Stomach smooth muscle (tissue), 2 donors: ENCODE measurements around the gene HNF1A.

Source experiments
- H3K27ac ChIP-seq: one replicate; pipeline ENCODE4 v1.7.0; 2013; ENCODE audit warnings: mild to moderate bottlenecking, low read length, inconsistent platforms
- H3K27me3 ChIP-seq, 2 donors: one replicate each; pipeline ENCODE4 v1.7.0; 2013; ENCODE audit warnings: low read length in 2 of 2; ENCODE audit not compliant: insufficient read depth in 2 of 2, control insufficient read depth in 1 of 2
- H3K36me3 ChIP-seq, 2 donors: one replicate each; pipeline ENCODE4 v1.7.0; 2013; ENCODE audit warnings: low read length in 2 of 2; ENCODE audit not compliant: control insufficient read depth in 2 of 2, insufficient read depth in 2 of 2
- H3K4me1 ChIP-seq: one replicate; pipeline ENCODE4 v1.7.0; 2013; ENCODE audit warnings: low read length; ENCODE audit not compliant: control insufficient read depth, insufficient read depth
- H3K4me3 ChIP-seq, 2 donors: one replicate each; pipeline ENCODE4 v1.7.0; 2013; ENCODE audit warnings: low read length in 2 of 2
- H3K9ac ChIP-seq, 2 donors: one replicate each; pipeline ENCODE4 v1.7.0; 2013; ENCODE audit warnings: low read length in 2 of 2, mild to moderate bottlenecking in 1 of 2
- H3K9me3 ChIP-seq, 2 donors: one replicate each; pipeline ENCODE4 v1.7.0; 2013; ENCODE audit warnings: low read length in 2 of 2; ENCODE audit not compliant: control insufficient read depth in 2 of 2
- donor health status: healthy.
- donor health status: Pancreatic carcinoma.

HNF1A gene

DNA sequence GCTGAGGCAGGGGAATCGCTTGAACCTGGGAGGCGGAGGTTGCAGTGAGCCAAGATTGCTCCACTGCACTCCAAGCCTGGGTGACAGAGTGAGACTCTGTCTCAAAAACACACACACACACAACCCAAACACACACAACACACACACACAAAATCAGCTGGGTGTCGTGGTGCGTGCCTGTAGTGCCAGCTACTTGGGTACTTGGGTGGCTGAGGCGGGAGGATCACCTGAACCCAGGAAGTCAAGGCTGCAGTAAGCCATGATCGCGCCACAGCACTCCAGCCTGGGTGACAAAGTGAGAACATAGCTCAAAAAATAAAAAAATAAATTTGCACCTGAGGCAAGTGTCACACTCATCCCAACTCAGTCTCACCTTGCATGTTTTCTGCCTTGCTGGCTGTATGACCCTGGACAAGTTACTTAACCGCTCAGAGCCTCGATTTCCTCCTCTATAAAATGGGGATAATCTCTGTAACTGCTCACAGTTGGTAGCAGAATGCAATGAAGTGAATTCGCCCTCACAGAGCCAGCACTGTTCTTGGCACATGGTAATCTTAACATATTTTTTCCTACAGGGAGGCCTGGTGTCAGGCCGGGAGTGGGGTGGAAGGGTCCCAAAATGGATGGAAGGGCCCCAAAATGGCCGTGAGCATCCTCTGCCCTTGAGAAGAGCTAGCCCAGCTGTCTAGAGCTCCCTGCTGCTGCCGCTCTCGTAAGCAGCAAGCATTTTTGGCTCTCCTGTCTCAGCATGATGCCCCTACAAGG lies 630 bp upstream of the HNF1A start:
- Histone ChIP-seq H3K4me3 (no peak overlapping the region), H3K27me3 (no peaks in the 10 kb centered on the region), H3K4me1 (peaks cover 7% of the 10 kb centered on the region), H3K9me3 (no peaks in the 10 kb centered on the region), H3K36me3 (no peaks in the 10 kb centered on the region), H3K27ac (no peak overlapping the region), H3K9ac (no peak overlapping the region)

DNA sequence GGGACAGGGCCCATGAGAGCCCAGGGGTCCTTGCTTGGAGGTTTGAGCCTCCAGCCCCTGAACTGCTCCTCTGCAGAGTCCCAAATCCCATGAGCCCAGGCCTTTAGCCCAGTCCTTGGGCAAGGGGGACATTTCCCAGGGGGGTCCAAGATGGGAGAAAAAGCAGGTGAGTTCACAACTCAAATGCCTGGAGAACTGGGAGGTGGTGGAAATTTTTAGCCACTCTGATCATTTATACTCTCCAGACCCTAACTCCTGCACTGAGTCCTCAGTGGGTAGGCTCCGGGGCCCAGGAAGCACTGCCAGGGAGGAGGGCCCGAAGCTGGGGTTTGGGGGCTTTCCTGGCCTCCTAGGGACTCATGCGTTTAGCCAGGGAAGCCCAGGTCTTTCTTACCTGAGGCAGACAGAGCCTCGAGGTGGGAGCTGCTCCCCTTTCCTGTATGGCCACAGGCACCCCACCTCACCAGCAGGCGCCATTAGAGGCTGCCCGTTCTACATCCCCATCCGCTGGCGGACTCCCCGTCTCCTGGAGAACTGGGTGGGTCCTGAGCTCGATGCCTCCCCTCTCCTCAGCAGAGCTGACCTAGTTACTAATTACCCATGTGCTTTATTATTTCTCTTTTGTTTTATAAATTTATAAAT lies 998 bp downstream of the HNF1A start:
- no peaks in the 10 kb centered on the region for H3K9me3 ChIP-seq
- no peaks in the 10 kb centered on the region for H3K27me3 ChIP-seq
- no peaks in the 10 kb centered on the region for H3K36me3 ChIP-seq
- H3K4me1 ChIP-seq = peaks cover 7% of the 10 kb centered on the region
- no peak overlapping the region for H3K4me3 ChIP-seq
- no peak overlapping the region for H3K27ac ChIP-seq
- no peak overlapping the region for H3K9ac ChIP-seq

DNA sequence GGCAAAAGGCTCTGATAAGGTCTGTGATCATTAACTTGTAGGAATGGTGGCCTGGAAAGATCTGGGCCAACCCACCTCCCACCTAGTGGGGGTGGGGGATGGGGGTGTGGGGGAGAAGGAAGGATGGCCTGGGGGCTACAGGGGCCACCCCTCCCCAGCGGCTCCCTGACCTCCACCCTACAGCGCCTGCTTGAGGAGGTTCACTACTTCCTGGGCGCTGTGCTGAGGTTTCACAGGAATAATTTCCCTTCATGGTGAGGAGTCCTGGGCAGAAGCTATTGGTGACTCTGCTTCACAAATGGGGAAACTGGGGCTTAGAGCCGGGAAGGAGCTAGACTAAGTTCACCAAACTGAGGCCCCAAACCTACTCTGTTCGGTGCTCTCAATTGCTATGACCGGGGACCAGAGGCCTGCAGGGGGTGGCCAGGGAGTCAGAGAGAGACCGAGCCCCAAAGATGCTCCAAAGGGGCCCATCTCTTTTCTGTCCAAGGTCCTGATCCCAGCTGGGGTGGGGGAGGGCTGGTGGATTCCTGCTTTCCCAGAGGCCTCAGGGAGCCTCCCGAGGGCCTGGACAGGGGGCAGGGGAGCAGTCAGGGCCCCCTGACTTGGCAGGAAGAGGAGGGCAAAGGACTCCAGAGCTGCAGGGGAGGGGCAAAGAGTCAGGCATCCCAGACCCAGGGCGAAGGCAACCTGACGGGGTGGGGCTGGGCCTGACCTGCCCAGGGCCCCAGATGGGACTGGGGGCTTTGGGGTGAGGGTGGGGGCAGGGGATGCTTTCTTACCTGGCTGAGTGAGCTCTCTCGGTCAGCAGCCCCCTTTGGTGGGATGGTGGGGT lies 1.7 kb downstream of the HNF1A start:
- H3K9ac ChIP-seq = no peak overlapping the region
- no peak overlapping the region for H3K27ac ChIP-seq
- no peaks in the 10 kb centered on the region for H3K9me3 ChIP-seq
- H3K4me1 ChIP-seq = peaks cover 7% of the 10 kb centered on the region
- no peaks in the 10 kb centered on the region for H3K27me3 ChIP-seq
- H3K4me3 ChIP-seq = no peak overlapping the region
- no peaks in the 10 kb centered on the region for H3K36me3 ChIP-seq

DNA sequence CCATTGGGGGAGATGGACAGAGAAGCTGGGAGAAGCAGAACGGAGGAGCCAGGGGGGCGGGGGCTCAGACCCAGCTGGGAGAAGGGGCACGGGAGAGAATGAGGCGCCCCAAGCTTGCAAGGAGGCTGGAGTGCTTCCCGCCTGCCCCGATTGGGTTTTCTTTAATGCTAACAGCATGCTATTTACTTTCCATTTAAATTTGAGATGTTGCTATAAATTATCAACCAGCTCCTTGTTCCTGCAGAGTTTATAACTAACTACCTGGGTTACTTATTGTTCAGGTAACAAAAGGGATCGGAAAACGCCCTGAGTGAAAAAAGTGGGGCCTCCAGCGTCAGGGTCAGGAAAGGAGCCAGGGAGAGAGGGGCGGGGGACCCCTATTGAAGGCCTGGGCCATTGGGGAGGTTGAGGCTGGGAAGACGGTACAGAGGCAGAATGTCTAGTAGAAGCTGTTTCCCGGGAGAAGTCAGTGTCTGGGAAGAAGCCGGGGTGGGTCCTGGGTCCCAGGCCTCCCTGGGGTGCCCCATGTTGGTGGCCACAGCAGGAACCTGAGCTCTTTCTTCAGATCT lies 2.5 kb downstream of the HNF1A start:
- Histone ChIP-seq H3K4me3 (no peak overlapping the region), H3K9me3 (no peaks in the 10 kb centered on the region), H3K36me3 (no peaks in the 10 kb centered on the region), H3K27ac (no peak overlapping the region), H3K27me3 (no peaks in the 10 kb centered on the region), H3K9ac (no peak overlapping the region), H3K4me1 (peaks cover 7% of the 10 kb centered on the region)

DNA sequence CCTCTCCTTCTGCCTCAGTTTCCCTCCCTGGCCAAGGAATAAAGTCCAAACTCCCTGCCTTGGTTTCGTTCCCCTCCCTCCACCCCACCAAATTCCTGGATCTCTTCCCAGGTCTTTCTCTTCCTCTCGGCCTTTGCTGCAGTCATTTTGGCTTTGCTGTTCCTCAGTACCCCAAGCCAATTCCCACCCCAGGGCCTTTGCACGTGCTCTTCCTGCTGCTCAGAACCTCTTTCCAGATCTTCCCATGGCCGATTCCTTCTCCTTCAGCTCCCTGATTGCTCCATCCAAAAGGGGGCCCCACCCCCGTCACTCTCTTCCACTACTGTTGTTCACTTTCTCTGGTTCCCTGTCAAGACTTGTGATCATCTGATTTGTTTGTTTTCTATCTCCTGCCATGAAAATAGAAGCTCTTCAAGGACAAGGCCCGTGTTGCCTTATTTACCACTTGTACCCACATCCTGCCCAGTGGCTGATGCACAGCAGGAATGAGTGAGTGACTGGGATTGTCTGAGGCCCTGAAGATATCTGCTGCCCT lies 3.1 kb downstream of the HNF1A start:
- H3K9me3 ChIP-seq = no peaks in the 10 kb centered on the region
- H3K4me1 ChIP-seq = peaks cover 7% of the 10 kb centered on the region
- H3K9ac ChIP-seq = no peak overlapping the region
- H3K27ac ChIP-seq = no peak overlapping the region
- H3K27me3 ChIP-seq = no peaks in the 10 kb centered on the region
- H3K4me3 ChIP-seq = no peak overlapping the region
- H3K36me3 ChIP-seq = no peaks in the 10 kb centered on the region

DNA sequence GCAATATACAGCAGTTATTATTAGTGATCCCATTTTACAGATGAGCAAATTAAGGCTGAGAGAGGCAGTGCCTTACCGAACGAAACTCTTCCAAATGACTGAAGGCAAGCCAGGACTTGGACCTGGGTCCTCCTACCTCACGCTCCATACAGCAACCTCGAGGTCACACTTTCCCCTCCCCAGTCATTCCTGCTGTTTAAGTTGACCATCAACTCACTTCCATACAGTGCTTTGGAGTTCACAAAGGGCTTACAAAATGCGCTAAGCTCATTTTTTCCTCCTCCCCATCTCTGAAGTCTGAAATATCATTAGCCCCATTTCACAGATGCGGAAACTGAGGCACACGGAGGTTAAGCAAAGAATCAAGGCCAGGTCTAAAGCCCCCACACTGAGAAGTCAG lies 4.3 kb downstream of the HNF1A start:
- no peak overlapping the region for H3K27ac ChIP-seq
- H3K9ac ChIP-seq = no peak overlapping the region
- H3K9me3 ChIP-seq = no peaks in the 10 kb centered on the region
- no peak overlapping the region for H3K4me3 ChIP-seq
- H3K4me1 ChIP-seq = peaks cover 7% of the 10 kb centered on the region
- H3K27me3 ChIP-seq = no peaks in the 10 kb centered on the region
- no peaks in the 10 kb centered on the region for H3K36me3 ChIP-seq

DNA sequence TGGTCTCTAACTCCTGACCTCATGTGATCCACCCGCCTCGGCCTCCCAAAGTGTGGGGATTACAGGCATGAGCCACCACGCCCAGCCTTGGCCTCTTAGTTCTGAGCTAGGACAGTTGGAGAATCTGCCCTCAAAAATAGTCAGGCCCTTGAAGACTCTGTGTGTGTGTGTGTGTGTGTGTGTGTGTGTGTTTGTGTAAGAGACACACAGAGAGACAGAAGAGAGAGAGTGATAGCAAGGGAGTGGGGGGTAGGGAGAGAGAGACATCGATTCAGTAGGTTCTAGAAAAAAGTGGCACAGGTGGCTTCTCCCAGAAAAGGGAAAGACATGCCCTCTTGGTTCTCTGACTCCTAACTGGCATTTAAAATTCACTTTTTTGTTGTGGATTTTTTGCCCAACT lies 5.4 kb downstream of the HNF1A start:
- no peak overlapping the region for H3K9ac ChIP-seq
- no peak overlapping the region for H3K27ac ChIP-seq
- H3K4me3 ChIP-seq = no peak overlapping the region

DNA sequence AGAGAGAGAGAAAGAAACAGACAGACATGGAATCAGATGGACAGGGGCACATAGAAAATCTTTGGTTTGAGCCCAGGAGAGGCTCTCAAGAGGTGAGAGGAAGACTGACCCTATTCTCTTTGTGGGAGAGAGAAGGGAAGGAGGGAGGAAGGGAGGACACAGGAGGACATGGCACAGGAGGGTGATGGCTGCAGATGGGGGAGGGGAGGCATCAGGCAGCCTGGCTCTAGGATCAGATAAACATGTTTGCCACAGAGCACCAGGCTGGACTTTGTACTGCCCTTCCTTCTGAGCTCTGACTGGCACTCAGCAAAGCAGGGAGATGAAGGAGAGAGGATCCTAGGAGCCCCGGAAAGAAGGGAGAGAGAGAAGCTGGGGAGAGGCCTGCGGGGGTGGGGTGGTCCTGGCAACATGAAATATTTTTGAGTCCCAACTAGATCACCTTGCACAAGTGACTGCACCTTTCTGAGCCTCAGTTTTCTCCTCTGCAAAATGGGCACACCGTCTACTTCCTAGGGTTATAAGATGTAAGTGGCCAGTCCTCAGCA lies 6.1 kb downstream of the HNF1A start:
- Histone ChIP-seq H3K9me3 (no peaks in the 10 kb centered on the region), H3K4me3 (no peak overlapping the region), H3K27ac (no peak overlapping the region), H3K4me1 (no peaks in the 10 kb centered on the region), H3K27me3 (no peaks in the 10 kb centered on the region), H3K36me3 (no peaks in the 10 kb centered on the region), H3K9ac (no peak overlapping the region)

More for the DNA sequence above, 5.4 kb downstream of the HNF1A start:
- H3K27me3 ChIP-seq = no peaks in the 10 kb centered on the region
- H3K36me3 ChIP-seq = no peaks in the 10 kb centered on the region
- no peaks in the 10 kb centered on the region for H3K9me3 ChIP-seq
- H3K4me1 ChIP-seq = peaks cover 2% of the 10 kb centered on the region

DNA sequence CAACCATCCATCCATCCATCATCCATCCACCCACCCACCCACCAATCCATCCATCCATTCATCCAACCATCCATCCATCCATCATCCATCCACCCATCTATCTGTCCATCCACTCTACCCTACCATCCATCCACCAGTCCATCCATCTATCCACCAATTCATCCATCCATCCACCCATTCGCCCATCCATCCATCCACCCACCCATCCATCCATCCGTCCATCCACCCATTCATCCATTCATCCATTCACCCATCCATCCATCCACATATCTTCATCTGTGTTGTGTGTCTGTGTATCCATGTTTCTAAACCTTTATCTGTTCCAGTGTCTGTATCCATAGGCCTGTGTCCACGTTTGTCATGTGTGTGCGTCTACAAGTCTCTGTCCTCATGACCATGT lies 9.9 kb downstream of the HNF1A start:
- H3K27me3 ChIP-seq = no peaks in the 10 kb centered on the region
- no peak overlapping the region for H3K4me3 ChIP-seq
- no peak overlapping the region for H3K9ac ChIP-seq
- no peaks in the 10 kb centered on the region for H3K9me3 ChIP-seq
- no peaks in the 10 kb centered on the region for H3K4me1 ChIP-seq
- H3K36me3 ChIP-seq = no peaks in the 10 kb centered on the region
- H3K27ac ChIP-seq = no peak overlapping the region

DNA sequence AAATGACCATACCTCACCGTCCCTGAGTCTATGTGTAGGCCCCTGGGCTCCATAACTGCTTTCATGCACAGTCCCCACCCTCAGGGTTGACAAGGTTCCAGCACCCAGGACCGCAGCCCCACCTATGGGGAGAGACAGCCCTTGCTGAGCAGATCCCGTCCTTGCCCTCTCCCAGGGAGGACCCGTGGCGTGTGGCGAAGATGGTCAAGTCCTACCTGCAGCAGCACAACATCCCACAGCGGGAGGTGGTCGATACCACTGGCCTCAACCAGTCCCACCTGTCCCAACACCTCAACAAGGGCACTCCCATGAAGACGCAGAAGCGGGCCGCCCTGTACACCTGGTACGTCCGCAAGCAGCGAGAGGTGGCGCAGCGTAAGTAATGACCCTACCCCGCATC lies 10.3 kb downstream of the HNF1A start:
- H3K36me3 ChIP-seq = no peaks in the 10 kb centered on the region
- H3K4me3 ChIP-seq = no peak overlapping the region
- no peaks in the 10 kb centered on the region for H3K9me3 ChIP-seq
- H3K27ac ChIP-seq = no peak overlapping the region
- H3K9ac ChIP-seq = no peak overlapping the region
- no peaks in the 10 kb centered on the region for H3K4me1 ChIP-seq
- no peaks in the 10 kb centered on the region for H3K27me3 ChIP-seq
